ENCODE results near the gene GPBAR1.

The GPBAR1 gene

DNA sequence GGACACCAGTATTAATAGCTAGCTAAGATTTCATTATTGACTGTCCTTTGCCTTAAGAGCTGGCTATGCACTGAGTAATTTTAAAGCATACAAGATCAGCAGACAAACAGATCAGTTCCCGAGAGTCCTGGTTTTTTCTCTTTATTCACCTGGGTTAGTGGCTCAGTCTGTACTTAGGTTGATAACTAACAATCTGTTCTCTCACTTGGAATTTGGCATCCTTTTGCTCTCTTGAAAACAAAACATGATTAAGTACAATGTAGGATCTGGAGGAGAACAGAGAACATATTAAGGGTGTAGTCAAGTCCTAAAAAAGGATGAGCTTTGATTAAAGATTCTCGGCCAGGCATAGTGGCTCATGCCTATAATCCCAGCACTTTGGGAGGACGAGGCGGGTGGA lies 27.3 kb upstream of the GPBAR1 start:
- no peaks in the 10 kb centered on the region for H4K20me1 ChIP-seq (ENCODE audit: insufficient read depth, low read length)
- H3K4me3 ChIP-seq (ENCODE audit: low read length) = no peak overlapping the region
- no peaks in the 10 kb centered on the region for H3K9me3 ChIP-seq (replicated peaks; ENCODE audit: insufficient read depth, low read length)
- H3K36me3 ChIP-seq (replicated peaks; ENCODE audit: insufficient read depth, low read length) = peaks cover 29% of the 10 kb centered on the region
- H3K4me2 ChIP-seq (ENCODE audit: low read depth, low read length) = no peak overlapping the region
- no peak for TF ChIP-seq EZH2 (optimal IDR thresholded peaks at IDR 0.05; ENCODE audit: low read depth, low read length)
- TF ChIP-seq, protein P1, sequence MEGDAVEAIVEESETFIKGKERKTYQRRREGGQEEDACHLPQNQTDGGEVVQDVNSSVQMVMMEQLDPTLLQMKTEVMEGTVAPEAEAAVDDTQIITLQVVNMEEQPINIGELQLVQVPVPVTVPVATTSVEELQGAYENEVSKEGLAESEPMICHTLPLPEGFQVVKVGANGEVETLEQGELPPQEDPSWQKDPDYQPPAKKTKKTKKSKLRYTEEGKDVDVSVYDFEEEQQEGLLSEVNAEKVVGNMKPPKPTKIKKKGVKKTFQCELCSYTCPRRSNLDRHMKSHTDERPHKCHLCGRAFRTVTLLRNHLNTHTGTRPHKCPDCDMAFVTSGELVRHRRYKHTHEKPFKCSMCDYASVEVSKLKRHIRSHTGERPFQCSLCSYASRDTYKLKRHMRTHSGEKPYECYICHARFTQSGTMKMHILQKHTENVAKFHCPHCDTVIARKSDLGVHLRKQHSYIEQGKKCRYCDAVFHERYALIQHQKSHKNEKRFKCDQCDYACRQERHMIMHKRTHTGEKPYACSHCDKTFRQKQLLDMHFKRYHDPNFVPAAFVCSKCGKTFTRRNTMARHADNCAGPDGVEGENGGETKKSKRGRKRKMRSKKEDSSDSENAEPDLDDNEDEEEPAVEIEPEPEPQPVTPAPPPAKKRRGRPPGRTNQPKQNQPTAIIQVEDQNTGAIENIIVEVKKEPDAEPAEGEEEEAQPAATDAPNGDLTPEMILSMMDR (IDR thresholded peaks at IDR 0.05; ENCODE audit: low read length) = no peak
- no peak overlapping the region for H3K9ac ChIP-seq (ENCODE audit: low read length)
- no peaks in the 10 kb centered on the region for H3K9me2 ChIP-seq (replicated peaks; ENCODE audit: insufficient read depth, low read length)
- H3K27me3 ChIP-seq (replicated peaks; ENCODE audit: insufficient read depth, low read length) = no peaks in the 10 kb centered on the region
- DNase-seq = no peak
- peaks cover 25% of the 10 kb centered on the region for H3F3A ChIP-seq (ENCODE audit: insufficient read depth, low read length)
- peaks cover 27% of the 10 kb centered on the region for H3K4me1 ChIP-seq (ENCODE audit: low read length)
- H3K27ac ChIP-seq (ENCODE audit: low read length) = no peak overlapping the region
- H2AFZ ChIP-seq (ENCODE audit: low read length) = no peak overlapping the region
- H3K79me2 ChIP-seq (ENCODE audit: low read length) = peaks cover 79% of the 10 kb centered on the region

DNA sequence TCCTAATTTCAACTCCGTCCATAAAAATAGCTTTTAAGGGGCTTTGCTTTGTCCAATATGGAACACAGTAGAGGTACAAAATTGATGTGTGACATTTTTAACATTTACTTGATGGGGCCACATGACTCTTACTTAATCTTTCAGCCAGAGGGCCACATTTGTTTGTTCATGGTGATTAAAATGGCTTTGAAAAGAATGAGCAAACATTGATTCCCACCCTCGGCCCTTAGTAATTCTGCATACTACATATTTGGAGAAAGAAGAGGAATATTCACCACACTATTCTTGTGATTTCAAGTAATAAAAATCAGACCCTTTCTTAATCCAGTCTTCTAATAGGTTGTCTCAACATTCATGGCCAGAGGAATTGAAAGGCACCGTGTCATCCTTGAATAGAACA lies 26.3 kb upstream of the GPBAR1 start:
- H3K4me3 ChIP-seq (ENCODE audit: low read length) = no peak overlapping the region
- DNase-seq = no peak
- H3K79me2 ChIP-seq (ENCODE audit: low read length) = peaks cover 87% of the 10 kb centered on the region
- no peaks in the 10 kb centered on the region for H4K20me1 ChIP-seq (ENCODE audit: insufficient read depth, low read length)
- H3K4me1 ChIP-seq (ENCODE audit: low read length) = peaks cover 20% of the 10 kb centered on the region
- no peak overlapping the region for H3K9ac ChIP-seq (ENCODE audit: low read length)
- H3K27ac ChIP-seq (ENCODE audit: low read length) = no peak overlapping the region
- peaks cover 15% of the 10 kb centered on the region for H3F3A ChIP-seq (ENCODE audit: insufficient read depth, low read length)
- H3K9me3 ChIP-seq (replicated peaks; ENCODE audit: insufficient read depth, low read length) = no peaks in the 10 kb centered on the region
- H3K27me3 ChIP-seq (replicated peaks; ENCODE audit: insufficient read depth, low read length) = no peaks in the 10 kb centered on the region
- no peak overlapping the region for H3K4me2 ChIP-seq (ENCODE audit: low read depth, low read length)
- no peak overlapping the region for H2AFZ ChIP-seq (ENCODE audit: low read length)
- peaks cover 37% of the 10 kb centered on the region for H3K36me3 ChIP-seq (replicated peaks; ENCODE audit: insufficient read depth, low read length)
- TF ChIP-seq EZH2phosphoT487 (IDR thresholded peaks at IDR 0.05; ENCODE audit: low read length) (no peak), EZH2 (optimal IDR thresholded peaks at IDR 0.05; ENCODE audit: low read depth, low read length) (no peak)
- TF ChIP-seq, protein P1 (IDR thresholded peaks at IDR 0.05; ENCODE audit: low read length) = no peak
- H3K9me2 ChIP-seq (replicated peaks; ENCODE audit: insufficient read depth, low read length) = no peaks in the 10 kb centered on the region

DNA sequence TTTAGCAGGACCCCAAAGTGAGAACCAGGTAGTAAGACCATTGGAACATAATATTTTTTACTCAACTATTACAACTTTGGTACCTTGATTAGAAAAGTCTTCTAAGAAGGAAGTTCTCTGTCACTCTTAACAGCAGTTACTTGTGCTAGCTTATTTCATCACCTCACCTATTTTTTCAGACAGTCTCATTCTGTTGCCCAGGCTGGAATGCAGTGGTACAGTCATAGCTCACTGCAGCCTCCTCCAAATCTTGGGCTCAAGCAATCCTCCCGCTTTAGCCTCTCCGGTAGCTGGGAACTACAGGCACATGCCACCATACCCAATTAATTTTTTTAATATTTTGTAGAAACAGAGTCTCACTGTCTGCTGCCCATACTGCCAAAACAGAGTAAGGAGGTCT lies 25.8 kb upstream of the GPBAR1 start:
- H3K9ac ChIP-seq (ENCODE audit: low read length) = no peak overlapping the region
- H3K9me2 ChIP-seq (replicated peaks; ENCODE audit: insufficient read depth, low read length) = no peaks in the 10 kb centered on the region
- no peak overlapping the region for H2AFZ ChIP-seq (ENCODE audit: low read length)
- peaks cover 15% of the 10 kb centered on the region for H3K4me1 ChIP-seq (ENCODE audit: low read length)
- H3K27ac ChIP-seq (ENCODE audit: low read length) = no peak overlapping the region
- H3K27me3 ChIP-seq (replicated peaks; ENCODE audit: insufficient read depth, low read length) = no peaks in the 10 kb centered on the region
- TF ChIP-seq, protein P1 (IDR thresholded peaks at IDR 0.05; ENCODE audit: low read length) = no peak
- TF ChIP-seq EZH2 (optimal IDR thresholded peaks at IDR 0.05; ENCODE audit: low read depth, low read length) (no peak), EZH2phosphoT487 (IDR thresholded peaks at IDR 0.05; ENCODE audit: low read length) (no peak)
- DNase-seq = no peak
- H3K4me3 ChIP-seq (ENCODE audit: low read length) = no peak overlapping the region
- peaks cover 10% of the 10 kb centered on the region for H3F3A ChIP-seq (ENCODE audit: insufficient read depth, low read length)
- H3K79me2 ChIP-seq (ENCODE audit: low read length) = peaks cover 92% of the 10 kb centered on the region
- H3K9me3 ChIP-seq (replicated peaks; ENCODE audit: insufficient read depth, low read length) = no peaks in the 10 kb centered on the region
- peaks cover 37% of the 10 kb centered on the region for H3K36me3 ChIP-seq (replicated peaks; ENCODE audit: insufficient read depth, low read length)
- H3K4me2 ChIP-seq (ENCODE audit: low read depth, low read length) = no peak overlapping the region
- H4K20me1 ChIP-seq (ENCODE audit: insufficient read depth, low read length) = no peaks in the 10 kb centered on the region
